ENCODE measurements around the gene TRAPPC4.
"Not testable (repeated sequence)": the region's sequence is repeated elsewhere in the genome, so short reads cannot be mapped to it uniquely, and the experiment has no call there.

TRAPPC4 gene

GRCh38 chr11:119056421-119056999, 37.9 kb downstream of the TRAPPC4 start:
- no peak for TF ChIP-seq CTCF (conservative IDR thresholded peaks at IDR 0.05; ENCODE audit: low read depth, low read length)
- H3K4me3 ChIP-seq (ENCODE audit: low read depth, low read length), result peak overlapping the region; percentile 88
- no peak for DNase-seq (ENCODE audit: low read depth)

GRCh38 chr11:119057000-119057769, 38.6 kb downstream of the TRAPPC4 start, which contains the start of gene HYOU1:
TSS of gene HYOU1 (minus strand) at chr11:119057205. CDS start at chr11:119056160, 1,045 bp downstream.
- TF ChIP-seq CTCF (conservative IDR thresholded peaks at IDR 0.05; ENCODE audit: low read depth, low read length), result peak; percentile 53

GRCh38 chr11:119059128-119059527, 40.6 kb downstream of the TRAPPC4 start:
- H3K4me3 ChIP-seq (ENCODE audit: low read depth, low read length); DNase-seq (ENCODE audit: low read depth): not testable (repeated sequence)

More at GRCh38 chr11:119057000-119057769, 38.6 kb downstream of the TRAPPC4 start, which contains the start of gene HYOU1:
- peak within 1 kb of the TSS; percentile 88 for H3K4me3 ChIP-seq (ENCODE audit: low read depth, low read length)
- peak; percentile 97 for DNase-seq (ENCODE audit: low read depth)

- no peak overlapping the region for H3K4me3 ChIP-seq (ENCODE audit: low read depth, low read length)
- TF ChIP-seq CTCF (conservative IDR thresholded peaks at IDR 0.05; ENCODE audit: low read depth, low read length), result no peak
- DNase-seq (ENCODE audit: low read depth), result no peak
Measured at GRCh38 chr11:119061256-119061655, 42.7 kb downstream of the TRAPPC4 start.

GRCh38 chr11:119062779-119063178, 44.2 kb downstream of the TRAPPC4 start:
- DNase-seq (ENCODE audit: low read depth), result peak; percentile 74
- H3K4me3 ChIP-seq (ENCODE audit: low read depth, low read length), result no peak overlapping the region
- no peak for TF ChIP-seq CTCF (conservative IDR thresholded peaks at IDR 0.05; ENCODE audit: low read depth, low read length)

GRCh38 chr11:119065369-119065768, 46.8 kb downstream of the TRAPPC4 start:
- peak; percentile 62 for DNase-seq (ENCODE audit: low read depth)
- no peak overlapping the region for H3K4me3 ChIP-seq (ENCODE audit: low read depth, low read length)
- TF ChIP-seq CTCF (conservative IDR thresholded peaks at IDR 0.05; ENCODE audit: low read depth, low read length), result peak; percentile 75

- no peak for TF ChIP-seq CTCF (conservative IDR thresholded peaks at IDR 0.05; ENCODE audit: low read depth, low read length)
- H3K4me3 ChIP-seq (ENCODE audit: low read depth, low read length), result peak within 1 kb of the TSS; percentile 99
- DNase-seq (ENCODE audit: low read depth), result peak; percentile 97
Measured at GRCh38 chr11:119067371-119068222, 49.0 kb downstream of the TRAPPC4 start, which contains the start of gene VPS11. TSS of gene VPS11 (plus strand) at chr11:119067818. CDS start at chr11:119067824, 6 bp downstream.

All from choroid plexus epithelial cell (primary cell).